ENCODE data around the gene ELFN1.

Gene ELFN1

GRCh38 chr7:1645071-1645409, 25.0 kb upstream of the ELFN1 start:
- TF ChIP-seq SUZ12 (IDR thresholded peaks at IDR 0.05), result no peak
- TF ChIP-seq SP1 (IDR thresholded peaks at IDR 0.05), result no peak
- TF ChIP-seq FOXA1 (IDR thresholded peaks at IDR 0.05), result no peak
- TF ChIP-seq CTBP1 (IDR thresholded peaks at IDR 0.05; ENCODE audit: borderline replicate concordance), result no peak
- TF ChIP-seq BHLHE40 (IDR thresholded peaks at IDR 0.05; ENCODE audit: borderline replicate concordance), result no peak
- TF ChIP-seq TARDBP (IDR thresholded peaks at IDR 0.05), result no peak
- TF ChIP-seq L3MBTL2 (conservative IDR thresholded peaks at IDR 0.05), result no peak
- DNase-seq (ENCODE audit: extremely low spot score), result no peak
- CTCF ChIA-PET, result no interaction called here
- POLR2A ChIA-PET, result interaction anchor here (0.6 kb wide), 1 partner anchor 18 kb away, joined by 3 read pairs; no protein-coding TSS in a partner anchor

GRCh38 chr7:1645476-1645875, 24.6 kb upstream of the ELFN1 start:
- TF ChIP-seq BHLHE40 (IDR thresholded peaks at IDR 0.05; ENCODE audit: borderline replicate concordance), result no peak
- DNase-seq (ENCODE audit: extremely low spot score), result no peak
- ChIA-PET POLR2A (interaction anchor here (0.6 kb wide), 1 partner anchor 18 kb away, joined by 3 read pairs; no protein-coding TSS in a partner anchor), CTCF (no interaction called here)

- TF ChIP-seq FOXK2 (IDR thresholded peaks at IDR 0.05) (no peak), CTBP1 (IDR thresholded peaks at IDR 0.05; ENCODE audit: borderline replicate concordance) (no peak), LEF1 (IDR thresholded peaks at IDR 0.05; ENCODE audit: borderline replicate concordance) (no peak), TARDBP (IDR thresholded peaks at IDR 0.05) (no peak), ELF4 (IDR thresholded peaks at IDR 0.05) (no peak), BHLHE40 (IDR thresholded peaks at IDR 0.05; ENCODE audit: borderline replicate concordance) (no peak), L3MBTL2 (conservative IDR thresholded peaks at IDR 0.05) (no peak), HDGF (IDR thresholded peaks at IDR 0.05; ENCODE audit: borderline replicate concordance) (no peak), SUZ12 (IDR thresholded peaks at IDR 0.05) (no peak), ARNT (IDR thresholded peaks at IDR 0.05) (no peak), PKNOX1 (IDR thresholded peaks at IDR 0.05) (no peak)
- POLR2A ChIA-PET, result no interaction called here
- CTCF ChIA-PET, result no interaction called here
- DNase-seq (ENCODE audit: extremely low spot score), result no peak
Observed at GRCh38 chr7:1646391-1646790, 23.7 kb upstream of the ELFN1 start.

GRCh38 chr7:1646957-1647891, 22.9 kb upstream of the ELFN1 start:
- ChIA-PET CTCF (no interaction called here), POLR2A (no interaction called here)
- no peak for DNase-seq (ENCODE audit: extremely low spot score)
- TF ChIP-seq PKNOX1 (IDR thresholded peaks at IDR 0.05) (no peak), NFRKB (IDR thresholded peaks at IDR 0.05) (no peak), LEF1 (IDR thresholded peaks at IDR 0.05; ENCODE audit: borderline replicate concordance) (no peak), L3MBTL2 (conservative IDR thresholded peaks at IDR 0.05) (no peak), ELF4 (IDR thresholded peaks at IDR 0.05) (no peak), HDGF (IDR thresholded peaks at IDR 0.05; ENCODE audit: borderline replicate concordance) (no peak), SP1 (IDR thresholded peaks at IDR 0.05) (no peak), BHLHE40 (IDR thresholded peaks at IDR 0.05; ENCODE audit: borderline replicate concordance) (no peak), ZNF384 (IDR thresholded peaks at IDR 0.05) (no peak), TARDBP (IDR thresholded peaks at IDR 0.05) (no peak), FOXM1 (IDR thresholded peaks at IDR 0.05; ENCODE audit: borderline replicate concordance) (no peak), FOXK2 (IDR thresholded peaks at IDR 0.05) (no peak), FOXA1 (IDR thresholded peaks at IDR 0.05) (no peak), ARNT (IDR thresholded peaks at IDR 0.05) (no peak)

GRCh38 chr7:1647961-1648672, 22.0 kb upstream of the ELFN1 start:
- POLR2A ChIA-PET, result no interaction called here
- CTCF ChIA-PET, result no interaction called here
- DNase-seq (ENCODE audit: extremely low spot score), result no peak
- TF ChIP-seq TARDBP (IDR thresholded peaks at IDR 0.05) (no peak), NFRKB (IDR thresholded peaks at IDR 0.05) (no peak), PKNOX1 (IDR thresholded peaks at IDR 0.05) (no peak), FOXM1 (IDR thresholded peaks at IDR 0.05; ENCODE audit: borderline replicate concordance) (no peak), ARNT (IDR thresholded peaks at IDR 0.05) (no peak), SUZ12 (IDR thresholded peaks at IDR 0.05) (no peak), LEF1 (IDR thresholded peaks at IDR 0.05; ENCODE audit: borderline replicate concordance) (no peak)

GRCh38 chr7:1649751-1650326, 20.2 kb upstream of the ELFN1 start:
- ChIA-PET POLR2A (no interaction called here), CTCF (no interaction called here)
- no peak for TF ChIP-seq TARDBP (IDR thresholded peaks at IDR 0.05)
- TF ChIP-seq PKNOX1 (IDR thresholded peaks at IDR 0.05), result no peak
- TF ChIP-seq ARNT (IDR thresholded peaks at IDR 0.05), result no peak
- no peak for TF ChIP-seq L3MBTL2 (conservative IDR thresholded peaks at IDR 0.05)
- TF ChIP-seq HDGF (IDR thresholded peaks at IDR 0.05; ENCODE audit: borderline replicate concordance), result no peak
- TF ChIP-seq FOXM1 (IDR thresholded peaks at IDR 0.05; ENCODE audit: borderline replicate concordance), result no peak
- no peak for TF ChIP-seq BHLHE40 (IDR thresholded peaks at IDR 0.05; ENCODE audit: borderline replicate concordance)
- no peak for TF ChIP-seq LEF1 (IDR thresholded peaks at IDR 0.05; ENCODE audit: borderline replicate concordance)
- no peak for TF ChIP-seq NFRKB (IDR thresholded peaks at IDR 0.05)
- TF ChIP-seq FOXK2 (IDR thresholded peaks at IDR 0.05), result no peak
- no peak for TF ChIP-seq SP1 (IDR thresholded peaks at IDR 0.05)
- TF ChIP-seq SUZ12 (IDR thresholded peaks at IDR 0.05), result no peak
- no peak for TF ChIP-seq CTBP1 (IDR thresholded peaks at IDR 0.05; ENCODE audit: borderline replicate concordance)
- TF ChIP-seq FOXA1 (IDR thresholded peaks at IDR 0.05), result no peak
- no peak for TF ChIP-seq ELF4 (IDR thresholded peaks at IDR 0.05)
- no peak for TF ChIP-seq ZNF384 (IDR thresholded peaks at IDR 0.05)
- no peak for DNase-seq (ENCODE audit: extremely low spot score)
